HS-5 (cell line): ENCODE data around the gene ZNF688.
"Not testable (repeated sequence)": the region's sequence is repeated elsewhere in the genome, so short reads cannot be mapped to it uniquely, and the experiment has no call there.

Experiments used
- DNase-seq: peaks from one replicate; pipeline ENCODE4 v3.0.0-alpha.2; 2012; ENCODE audit warnings: low read depth

The ZNF688 gene

GRCh38 chr16:30557707-30557956 lies 13.9 kb downstream of the ZNF688 start:
- no peak for DNase-seq

GRCh38 chr16:30556125-30556473 lies 15.4 kb downstream of the ZNF688 start:
- DNase-seq, result no peak

- no peak for DNase-seq
These were observed 16.0 kb downstream of the ZNF688 start for GRCh38 chr16:30555315-30556124.

- DNase-seq, result no peak
These were observed 16.8 kb downstream of the ZNF688 start for GRCh38 chr16:30554557-30555314.

GRCh38 chr16:30553393-30553899 lies 18.1 kb downstream of the ZNF688 start:
- DNase-seq, result no peak

- DNase-seq, result no peak
These were observed 18.6 kb downstream of the ZNF688 start for GRCh38 chr16:30552956-30553355.

GRCh38 chr16:30551781-30552180 lies 19.7 kb downstream of the ZNF688 start:
- DNase-seq, result no peak

- DNase-seq, result no peak
These were observed 22.9 kb downstream of the ZNF688 start for GRCh38 chr16:30548416-30549253.

GRCh38 chr16:30546115-30546514 lies 25.4 kb downstream of the ZNF688 start:
- DNase-seq, result no peak

- no peak for DNase-seq
These were observed 28.4 kb downstream of the ZNF688 start for GRCh38 chr16:30543067-30543466.

- DNase-seq, result no peak
These were observed 29.8 kb downstream of the ZNF688 start for GRCh38 chr16:30541502-30542329.

- DNase-seq, result not testable (repeated sequence)
These were observed 30.5 kb downstream of the ZNF688 start for GRCh38 chr16:30540916-30541464.

GRCh38 chr16:30539986-30540526 lies 31.5 kb downstream of the ZNF688 start:
- DNase-seq, result not testable (repeated sequence)

- DNase-seq, result no peak
These were observed 32.2 kb downstream of the ZNF688 start for GRCh38 chr16:30539000-30539964.

GRCh38 chr16:30536391-30537024 lies 35.0 kb downstream of the ZNF688 start:
- not testable (repeated sequence) for DNase-seq

- no peak for DNase-seq
These were observed 35.7 kb downstream of the ZNF688 start for GRCh38 chr16:30535777-30536190.

GRCh38 chr16:30535106-30535776 lies 36.3 kb downstream of the ZNF688 start:
- DNase-seq, result no peak

GRCh38 chr16:30534368-30535105 lies 37.0 kb downstream of the ZNF688 start, which contains the start of gene ZNF747:
ZNF747 (minus strand) TSS chr16:30534858; CDS start chr16:30534679, 179 bp downstream.
- DNase-seq, result no peak
